ENCODE measurements around the gene SLC9A9. TPM values are rescaled to one million over a fixed set of nuclear protein-coding genes. Genes with fewer than 3 reads are reported as not detected.

The SLC9A9 gene
- total RNA-seq, 1 donor from 2014 or later = 2.3 TPM

- DNase-seq (ENCODE audit: low read depth, low spot score) = no peak
Observed at GRCh38 chr3:143511174-143511879, 336.9 kb downstream of the SLC9A9 start.

- no peak for DNase-seq (ENCODE audit: low read depth, low spot score)
Observed at GRCh38 chr3:143510601-143511000, 337.7 kb downstream of the SLC9A9 start.

- DNase-seq (ENCODE audit: low read depth, low spot score) = no peak
Observed at GRCh38 chr3:143507735-143508580, 340.3 kb downstream of the SLC9A9 start.

GRCh38 chr3:143506190-143506589 lies 342.1 kb downstream of the SLC9A9 start:
- DNase-seq (ENCODE audit: low read depth, low spot score) = no peak

- no peak for DNase-seq (ENCODE audit: low read depth, low spot score)
Observed at GRCh38 chr3:143503325-143503885, 344.9 kb downstream of the SLC9A9 start.

GRCh38 chr3:143502081-143502480 lies 346.2 kb downstream of the SLC9A9 start:
- DNase-seq (ENCODE audit: low read depth, low spot score) = no peak

- DNase-seq (ENCODE audit: low read depth, low spot score) = no peak
Observed at GRCh38 chr3:143497382-143497781, 350.9 kb downstream of the SLC9A9 start.

GRCh38 chr3:143496191-143496590 lies 352.1 kb downstream of the SLC9A9 start:
- DNase-seq (ENCODE audit: low read depth, low spot score) = no peak

- DNase-seq (ENCODE audit: low read depth, low spot score) = no peak
Observed at GRCh38 chr3:143495527-143495926, 352.7 kb downstream of the SLC9A9 start.

- DNase-seq (ENCODE audit: low read depth, low spot score) = no peak
Observed at GRCh38 chr3:143486611-143487010, 361.7 kb downstream of the SLC9A9 start.

GRCh38 chr3:143484846-143485512 lies 363.3 kb downstream of the SLC9A9 start:
- DNase-seq (ENCODE audit: low read depth, low spot score) = no peak

- no peak for DNase-seq (ENCODE audit: low read depth, low spot score)
Observed at GRCh38 chr3:143483214-143483613, 365.1 kb downstream of the SLC9A9 start.

- no peak for DNase-seq (ENCODE audit: low read depth, low spot score)
Observed at GRCh38 chr3:143482106-143483088, 365.9 kb downstream of the SLC9A9 start.

GRCh38 chr3:143480344-143480743 lies 367.9 kb downstream of the SLC9A9 start:
- DNase-seq (ENCODE audit: low read depth, low spot score) = no peak

- no peak for DNase-seq (ENCODE audit: low read depth, low spot score)
Observed at GRCh38 chr3:143479727-143480126, 368.5 kb downstream of the SLC9A9 start.

- DNase-seq (ENCODE audit: low read depth, low spot score) = no peak
Observed at GRCh38 chr3:143478115-143478693, 370.1 kb downstream of the SLC9A9 start.

GRCh38 chr3:143476965-143477640 lies 371.2 kb downstream of the SLC9A9 start:
- no peak for DNase-seq (ENCODE audit: low read depth, low spot score)

- no peak for DNase-seq (ENCODE audit: low read depth, low spot score)
Observed at GRCh38 chr3:143475981-143476380, 372.3 kb downstream of the SLC9A9 start.

GRCh38 chr3:143472731-143473523 lies 375.3 kb downstream of the SLC9A9 start:
- no peak for DNase-seq (ENCODE audit: low read depth, low spot score)

Measured in pulmonary artery endothelial cell (primary cell).